Measurements from ENCODE around the gene UBAC2. TPM values are rescaled to one million over a fixed set of nuclear protein-coding genes. Genes with fewer than 3 reads are reported as not detected.

The UBAC2 gene
- total and polyA plus RNA-seq, 2 of the 8 experiments (the other 6 are each of a cell fraction or from before 2014, with no cell fraction given) = 75.9 to 76.9 TPM

DNA sequence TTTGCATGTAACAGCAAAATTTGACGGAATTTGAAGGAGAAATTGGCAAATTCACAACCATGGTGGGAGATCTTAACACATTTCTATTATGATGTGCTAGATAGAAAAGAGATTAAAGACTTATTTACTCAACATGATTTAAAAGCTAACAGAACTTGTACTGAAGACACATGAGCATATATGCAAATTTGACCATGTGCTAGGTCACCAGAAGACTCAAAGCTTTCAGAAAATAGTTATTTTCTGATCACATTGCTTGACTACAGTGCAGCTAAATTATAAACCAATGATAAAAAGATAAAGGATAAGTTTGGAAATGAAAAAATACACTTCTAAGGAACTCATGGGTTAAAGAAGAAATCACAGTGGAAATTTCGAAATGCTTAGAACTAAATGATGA is 97.4 kb downstream of the UBAC2 start:
- H3K79me1 ChIP-seq (ENCODE audit: low read depth, low read length) = 0 out of 2 replicates have a peak, but pooled peaks cover 2% of the 10 kb centered on the region
- H4K5ac ChIP-seq (ENCODE audit: insufficient read length, low read depth, low read length) = no peak overlapping the region
- H3K4me3 ChIP-seq (ENCODE audit: extremely low read depth in 1 of 4, insufficient read depth in 2 of 4, low read depth in 3 of 4, low read length in 4 of 4) = no peak overlapping the region
- FAIRE-seq (no peak), DNase-seq (ENCODE audit: low read depth in 1 of 2, low spot score in 2 of 2) (no peak)
- no peak overlapping the region for H2BK20ac ChIP-seq (ENCODE audit: low read length)
- no peak overlapping the region for H2BK120ac ChIP-seq (replicated peaks; ENCODE audit: low read depth, low read length)
- no peak overlapping the region for H4K8ac ChIP-seq (ENCODE audit: extremely low read depth, insufficient read depth, low read length)
- peaks cover 1 to 2% of the 10 kb centered on the region in 2 experiments for H4K20me1 ChIP-seq (replicated peaks in 1 of 2; ENCODE audit: control insufficient read depth in 1 of 2, insufficient read depth in 2 of 2, low read length in 2 of 2)
- H3K4me1 ChIP-seq (replicated peaks in 1 of 4; ENCODE audit: control insufficient read depth in 3 of 4, insufficient read depth in 4 of 4, low read length in 3 of 4) = no peaks in the 10 kb centered on the region; a peak in 1 of 7 replicates
- H2BK15ac ChIP-seq (ENCODE audit: low read length) = no peak overlapping the region
- CTCF ChIA-PET (ENCODE audit: partially characterized antibody) = interaction anchor here (1.1 to 2.2 kb wide), 4 partner anchors 13 to 89 kb away, joined by 3 to 8 read pairs (median 5); no protein-coding TSS in a partner anchor
- WGBS, 2 experiments (ENCODE audit: extremely low coverage in 1 of 2, insufficient coverage in 1 of 2, insufficient read length in 1 of 2, insufficient replicate concordance in 2 of 2, low coverage in 1 of 2, low lambda C conversion rate in 2 of 2, missing lambda C conversion rate in 1 of 2) = 94% methylated on average over 2 of the region's 2 CpGs; no CpG with 5 or more reads in 1 of the 2 experiments
- H3K23ac ChIP-seq (ENCODE audit: insufficient read length) = no peak overlapping the region
- H3K14ac ChIP-seq (ENCODE audit: insufficient read length) = no peak overlapping the region
- no peaks in the 10 kb centered on the region for H3K9me3 ChIP-seq (ENCODE audit: insufficient read depth in 2 of 2, low read depth in 1 of 2, low read length in 1 of 2)
- H3K18ac ChIP-seq (ENCODE audit: extremely low read depth, low read length) = no peak overlapping the region
- no peak overlapping the region for H2BK5ac ChIP-seq (ENCODE audit: low read depth, low read length)
- no peak overlapping the region for H2BK12ac ChIP-seq (ENCODE audit: low read depth, low read length)
- H4K91ac ChIP-seq (replicated peaks; ENCODE audit: insufficient read length, low read length) = no peak overlapping the region
- H3K79me2 ChIP-seq (ENCODE audit: control insufficient read depth in 1 of 2, insufficient read depth in 2 of 2, low read length in 2 of 2) = no peaks in the 10 kb centered on the region
- no peaks in the 10 kb centered on the region for H3K23me2 ChIP-seq (ENCODE audit: low read depth, low read length)
- H3K27ac ChIP-seq (ENCODE audit: low read depth, low read length) = no peak overlapping the region
- H3K4me2 ChIP-seq (ENCODE audit: insufficient read depth in 1 of 2, low read depth in 2 of 2, low read length in 2 of 2) = no peak overlapping the region
- POLR2A ChIA-PET (ENCODE audit: partially characterized antibody) = interaction anchor here (1.0 kb wide), 1 partner anchor 26 kb away, joined by 3 read pairs; no protein-coding TSS in a partner anchor
- H3K27me3 ChIP-seq (replicated peaks in 1 of 4; ENCODE audit: control insufficient read depth in 3 of 4, extremely low read depth in 1 of 4, insufficient read depth in 3 of 4, low read length in 3 of 4) = no peaks in the 10 kb centered on the region
- no peak overlapping the region for H3K9ac ChIP-seq (replicated peaks in 1 of 4; ENCODE audit: extremely low read depth in 1 of 4, low read depth in 3 of 4, low read length in 3 of 4)
- H2AFZ ChIP-seq (ENCODE audit: low read length) = no peak overlapping the region
- no peaks in the 10 kb centered on the region for H3K36me3 ChIP-seq (ENCODE audit: control insufficient read depth in 2 of 4, insufficient read depth in 4 of 4, low read length in 3 of 4)
- H3K56ac ChIP-seq (replicated peaks; ENCODE audit: insufficient read length, low read depth, low read length) = no peak overlapping the region
- H3K4ac ChIP-seq (replicated peaks; ENCODE audit: insufficient read length, low read depth, low read length) = no peak overlapping the region
- no peak overlapping the region for H2AK5ac ChIP-seq (ENCODE audit: low read depth, low read length)
- no peak for TF ChIP-seq GABPA (IDR thresholded peaks at IDR 0.05; ENCODE audit: borderline replicate concordance, insufficient read depth, low read length)
- TF ChIP-seq KDM5A (IDR thresholded peaks at IDR 0.05; ENCODE audit: low read length) = no peak
- TF ChIP-seq ASH2L (IDR thresholded peaks at IDR 0.05; ENCODE audit: low read length) = no peak
- TF ChIP-seq SIRT6 (IDR thresholded peaks at IDR 0.05; ENCODE audit: low read length) = no peak
- no peak for TF ChIP-seq POU5F1 (IDR thresholded peaks at IDR 0.05; ENCODE audit: low read depth, low read length)
- no peak for TF ChIP-seq KDM1A (IDR thresholded peaks at IDR 0.05; ENCODE audit: borderline replicate concordance, low read length)
- TF ChIP-seq TEAD4 (IDR thresholded peaks at IDR 0.05; ENCODE audit: low read depth, low read length) = no peak
- TF ChIP-seq CBX8 (IDR thresholded peaks at IDR 0.05; ENCODE audit: borderline replicate concordance, low read depth, low read length) = no peak
- TF ChIP-seq RNF2 (IDR thresholded peaks at IDR 0.05; ENCODE audit: borderline replicate concordance, low read depth, low read length, missing control alignments, poor library complexity, severe bottlenecking) = no peak
- no peak for TF ChIP-seq SRF (IDR thresholded peaks at IDR 0.05; ENCODE audit: low read depth, low read length)
- TF ChIP-seq EZH2 (IDR thresholded peaks at IDR 0.05; ENCODE audit: low read depth, low read length, severe bottlenecking) = no peak
- TF ChIP-seq EP300 (IDR thresholded peaks at IDR 0.05; ENCODE audit: borderline replicate concordance in 1 of 2, low read depth in 2 of 2, low read length in 2 of 2) = no peak
- no peak for TF ChIP-seq BRCA1 (IDR thresholded peaks at IDR 0.05; ENCODE audit: low read depth, low read length)
- TF ChIP-seq JUN (IDR thresholded peaks at IDR 0.05; ENCODE audit: low read depth, low read length) = no peak
- TF ChIP-seq POLR2AphosphoS5 (IDR thresholded peaks at IDR 0.05; ENCODE audit: low read depth, low read length) = no peak
